Measurements from ENCODE around the gene OR5M8.

- TF ChIP-seq POLR2A (IDR thresholded peaks at IDR 0.05) (no peak), POLR2AphosphoS5 (IDR thresholded peaks at IDR 0.05) (no peak), CTCF (IDR thresholded peaks at IDR 0.05) (no peak)
Observed at GRCh38 chr11:56533054-56533740, 42.0 kb upstream of the OR5M8 start.

All from stomach (tissue), 4 donors.